Right renal cortex interstitium (tissue), 3 donors: Measurements from ENCODE around the gene SLC22A6. TPM values are rescaled to one million over a fixed set of nuclear protein-coding genes. Genes with fewer than 3 reads are reported as not detected.
"Not testable (repeated sequence)": the region's sequence is repeated elsewhere in the genome, so short reads cannot be mapped to it uniquely, and the experiment has no call there.

Experiments
- DNase-seq, 3 donors: peaks; one replicate each; pipeline ENCODE4 v3.0.0-alpha.2; 2013; ENCODE audit warnings: low read depth in 3 of 3, low spot score in 2 of 3
- polyA plus RNA-seq, 3 donors: library from polyadenylated mRNA; unstranded; fragments of 120-200 nt; gene quantifications; one replicate each; pipeline ENCODE4 v1.2.1, GENCODE V29; 2013; ENCODE audit not compliant: insufficient read length in 3 of 3

SLC22A6 gene
- polyA plus RNA-seq, 3 donors: 18.8 to 34.7 (median 31.3) TPM

DNA sequence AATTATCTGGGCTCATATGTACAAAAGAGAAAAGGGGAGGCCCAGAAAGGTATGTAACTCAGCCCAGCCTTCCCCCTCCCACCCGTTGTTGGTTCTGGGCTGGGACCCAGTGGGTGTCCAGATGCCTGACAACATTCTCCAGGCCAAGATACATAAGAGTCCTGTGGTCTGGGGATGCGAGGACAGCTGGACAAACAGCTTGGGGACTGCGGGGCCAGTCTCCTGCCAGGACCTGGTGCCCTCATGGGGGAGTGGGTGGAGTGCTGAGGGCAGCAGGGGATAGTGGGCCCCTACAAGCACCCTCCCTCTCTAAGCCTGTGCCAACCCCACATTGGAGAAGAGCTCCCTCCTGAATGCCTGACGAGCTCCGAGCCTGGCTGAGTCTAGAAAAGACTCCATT, 3.5 kb upstream of the SLC22A6 start:
- no peak for DNase-seq

DNA sequence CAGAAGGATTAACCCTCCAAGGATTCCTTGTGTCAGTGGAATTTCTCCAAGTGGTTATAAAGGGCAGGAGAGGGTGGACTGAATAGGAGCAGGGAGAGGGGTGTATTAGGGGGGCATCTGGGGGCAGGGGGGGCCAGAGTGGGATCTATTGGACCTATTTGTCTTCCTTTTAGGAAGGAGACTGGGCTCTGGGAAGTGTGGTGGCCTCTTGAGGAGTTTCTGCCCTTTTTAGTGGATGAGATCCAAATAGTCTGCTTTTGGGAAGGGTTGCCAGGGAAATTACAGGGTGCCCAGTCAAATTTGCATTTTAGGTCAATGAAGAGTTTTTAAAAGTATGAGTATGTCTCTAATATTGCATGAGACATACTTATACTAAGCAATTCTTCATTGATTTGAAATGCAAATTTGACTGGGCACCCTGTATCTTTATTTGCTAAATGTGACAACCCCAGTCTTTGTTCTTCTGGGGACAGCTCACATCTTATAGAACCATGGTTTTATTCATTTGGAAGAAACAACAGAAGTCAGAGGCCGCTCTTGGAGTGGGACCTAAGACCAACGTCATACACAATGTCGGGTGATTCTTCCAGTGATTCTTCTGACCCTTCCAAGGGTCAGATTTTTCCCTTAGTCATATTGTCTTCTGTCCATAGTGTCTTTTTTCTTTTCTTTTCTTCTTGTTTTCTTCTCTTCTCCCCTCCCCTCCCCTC, 429 bp upstream of the SLC22A6 start:
- DNase-seq: no peak

DNA sequence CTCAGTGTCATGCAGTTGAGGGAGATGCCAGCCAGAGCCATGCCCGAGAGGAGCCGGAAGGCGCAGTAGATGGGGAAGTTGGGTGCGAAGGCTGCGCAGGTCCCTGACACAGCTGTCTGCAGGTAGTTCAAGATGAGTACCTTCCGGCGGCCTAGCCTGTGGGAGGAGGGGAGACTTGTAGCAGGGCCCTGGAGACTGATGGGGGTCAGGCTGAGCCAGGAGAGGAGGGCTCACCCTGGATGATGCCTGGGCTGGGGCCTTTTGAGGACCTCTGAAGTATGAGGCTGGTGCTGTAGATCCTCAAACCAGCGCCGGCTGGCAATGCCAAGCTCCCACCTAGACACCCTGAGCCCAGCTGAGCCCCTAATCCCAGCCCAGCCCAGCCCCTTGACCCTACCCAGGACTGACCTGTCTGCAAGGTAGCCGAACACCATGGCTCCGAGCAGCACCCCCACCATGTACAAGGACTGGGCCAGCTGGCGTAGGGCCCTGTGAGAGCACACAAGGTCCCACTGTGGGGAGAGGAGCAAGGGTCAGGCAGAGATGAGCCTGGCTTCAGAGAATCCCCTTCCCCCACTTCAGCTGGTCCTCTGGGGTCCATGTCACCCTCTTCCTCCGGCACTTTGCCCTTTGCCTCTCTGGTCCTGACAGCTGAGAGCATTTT, 1.1 kb downstream of the SLC22A6 start:
- DNase-seq: no peak

DNA sequence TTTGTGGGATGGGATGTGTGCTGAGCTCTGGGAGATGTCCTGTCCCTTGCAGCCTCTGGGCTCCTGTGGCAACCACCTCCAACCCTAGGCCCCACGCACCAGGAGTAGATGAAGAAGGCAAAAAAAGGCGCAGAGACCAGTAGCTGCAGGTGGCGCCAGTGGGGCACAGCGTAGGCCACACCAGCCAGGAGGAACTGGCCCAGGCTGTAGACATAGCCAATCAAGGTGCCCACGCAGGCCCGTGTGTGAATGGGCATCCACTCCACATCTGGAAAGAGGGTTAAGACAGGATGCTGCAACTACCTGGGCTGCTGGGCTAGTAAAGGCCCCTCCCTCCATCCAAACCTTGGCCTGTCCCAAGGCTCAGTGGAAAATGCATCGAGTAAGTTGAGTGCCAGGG, 3.0 kb downstream of the SLC22A6 start:
- DNase-seq: no peak

DNA sequence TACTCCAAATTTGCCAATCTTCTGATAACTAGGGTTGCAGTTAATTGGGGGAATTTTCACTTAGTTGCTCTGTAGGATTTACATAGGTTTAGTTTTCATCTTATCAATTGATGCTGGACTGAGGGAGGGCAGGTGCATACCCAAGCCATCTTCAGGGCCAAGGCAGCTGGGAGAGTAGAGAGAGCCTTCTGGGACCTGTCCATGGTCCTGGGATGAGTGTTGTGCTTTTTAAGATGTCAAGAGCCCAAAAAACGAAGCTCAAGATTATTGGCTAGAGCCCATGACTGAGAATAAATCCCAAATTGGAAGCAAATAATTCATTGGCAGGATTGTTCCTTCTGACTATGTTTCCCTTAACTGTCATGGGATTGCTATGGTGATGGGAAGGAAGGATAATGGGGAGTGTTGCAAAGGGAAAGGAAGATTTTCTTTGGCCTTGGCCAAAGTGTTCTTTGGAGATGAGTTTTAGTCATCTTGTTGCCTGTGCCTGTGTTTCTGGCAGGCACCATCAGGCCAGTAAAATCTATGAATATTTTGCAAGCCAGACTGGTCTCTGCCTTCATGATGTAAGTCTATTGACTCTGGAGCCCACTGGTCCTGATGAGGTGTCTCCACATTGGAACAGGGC, 4.5 kb downstream of the SLC22A6 start:
- DNase-seq: no peak

DNA sequence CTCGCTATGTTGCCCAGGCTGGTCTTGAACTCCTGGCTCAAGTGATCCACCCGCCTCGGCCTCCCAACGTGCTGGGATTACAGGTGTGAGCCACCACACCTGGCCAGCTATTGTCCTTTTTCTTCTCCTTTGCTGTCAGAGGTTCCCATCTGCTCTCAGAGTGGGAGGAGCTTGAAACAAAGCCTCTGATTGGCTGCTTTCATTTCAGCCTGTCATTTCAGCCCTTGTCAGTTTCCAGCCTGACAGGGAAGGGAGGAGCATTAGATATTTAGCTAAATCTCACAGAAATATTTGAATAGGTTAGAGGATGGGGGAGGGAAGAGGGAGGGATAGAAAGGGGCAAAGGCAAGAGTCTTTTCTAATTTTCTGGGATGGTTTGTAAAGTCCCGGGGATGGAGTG, 8.7 kb downstream of the SLC22A6 start:
- no peak for DNase-seq

DNA sequence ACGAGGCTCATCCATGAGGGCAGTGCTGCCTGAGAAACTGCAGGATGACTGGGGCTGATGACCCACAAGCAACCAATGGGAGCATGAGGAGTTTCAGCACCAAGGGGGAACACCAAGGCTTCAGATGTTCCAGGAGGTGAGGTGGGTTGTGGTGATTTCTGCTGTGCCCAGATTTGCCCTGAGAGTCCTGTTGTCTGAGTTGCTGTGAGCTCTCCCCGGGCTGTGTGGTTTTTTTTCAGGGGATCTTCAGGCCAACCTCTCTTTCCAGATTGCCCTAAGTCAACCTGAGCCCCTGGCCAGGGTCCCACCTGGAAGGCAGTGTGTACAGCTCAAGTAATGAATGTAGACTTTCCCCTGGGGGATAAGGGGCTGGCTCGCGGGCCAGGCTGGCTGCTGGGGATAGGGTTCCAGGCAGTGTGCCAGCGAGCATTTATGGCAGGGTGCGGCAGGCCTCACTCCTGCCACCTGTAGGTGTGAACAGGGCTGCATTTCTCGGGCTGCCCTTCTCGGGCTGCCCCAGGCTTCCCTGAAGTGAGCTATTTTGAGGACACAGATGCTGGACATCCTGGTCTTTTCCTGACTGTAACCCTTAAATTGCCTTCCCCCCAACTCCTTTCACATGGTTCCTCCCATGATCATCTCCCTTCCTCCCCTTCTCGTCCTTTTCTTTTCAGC, 9.8 kb downstream of the SLC22A6 start:
- no peak for DNase-seq

DNA sequence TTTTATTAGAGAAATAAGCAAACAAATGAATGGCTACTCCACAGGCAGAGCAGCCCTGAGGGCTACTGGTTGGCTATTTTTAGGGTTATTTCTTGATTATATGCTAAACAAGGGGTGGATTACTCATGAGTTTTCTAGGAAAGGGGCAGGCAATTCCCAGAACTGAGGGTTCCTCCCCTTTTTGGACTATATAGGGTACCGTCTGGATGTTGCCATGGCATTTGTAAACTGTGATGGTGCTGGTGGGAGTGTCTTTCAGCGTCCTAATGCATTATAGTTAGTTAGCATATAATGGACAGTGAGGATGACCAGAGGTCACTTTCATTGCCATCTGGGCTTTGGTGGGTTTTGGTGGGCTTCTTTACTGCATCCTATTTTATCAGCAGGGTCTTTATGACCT, 19.2 kb downstream of the SLC22A6 start:
- no peak for DNase-seq

DNA sequence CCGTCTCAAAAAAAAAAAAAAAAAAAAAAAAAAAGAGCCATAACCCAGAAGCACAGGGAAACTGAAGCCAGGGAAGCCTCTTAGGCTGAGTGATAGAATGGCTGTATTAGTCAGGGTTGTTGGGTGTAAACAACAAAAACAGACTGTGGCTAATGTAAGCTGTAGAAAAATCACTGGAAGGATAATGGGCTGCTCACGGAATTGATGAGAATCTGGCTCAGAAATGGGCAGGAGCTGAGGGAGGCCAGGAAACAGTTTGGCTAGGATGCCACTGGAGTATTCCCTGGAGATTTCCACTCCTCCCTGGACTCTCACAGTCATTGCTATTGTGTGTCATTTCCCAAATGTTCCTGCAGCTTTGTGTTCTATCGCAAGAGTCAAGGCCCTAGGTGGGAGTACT, 22.4 kb downstream of the SLC22A6 start:
- DNase-seq: no peak

DNA sequence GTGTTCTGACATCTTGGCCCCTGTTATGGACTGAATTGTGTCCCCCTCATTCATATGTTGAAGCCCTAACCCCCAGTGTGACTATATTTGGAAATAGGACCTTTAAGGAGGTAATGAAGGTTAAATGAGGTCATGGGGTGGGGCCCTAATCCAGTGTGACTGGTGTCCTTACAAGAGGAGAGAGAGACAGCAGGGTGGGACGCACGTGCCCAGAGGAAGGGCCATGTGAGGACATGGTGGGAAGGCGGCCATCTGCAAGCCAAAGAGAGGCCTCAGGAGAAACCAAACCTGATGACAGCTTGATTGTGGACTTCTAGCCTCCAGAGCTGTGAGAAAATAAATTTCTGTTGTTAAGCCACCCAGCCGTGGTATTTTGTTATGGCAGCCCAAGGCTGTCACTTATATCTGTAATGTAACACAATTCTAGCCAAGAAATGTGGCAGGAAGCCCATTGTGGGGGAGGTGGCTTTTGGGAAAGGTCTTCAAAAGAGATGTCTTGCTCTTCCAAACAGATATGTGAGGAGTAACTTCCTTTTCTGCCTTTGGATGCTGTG, 23.7 kb downstream of the SLC22A6 start:
- DNase-seq: no peak

DNA sequence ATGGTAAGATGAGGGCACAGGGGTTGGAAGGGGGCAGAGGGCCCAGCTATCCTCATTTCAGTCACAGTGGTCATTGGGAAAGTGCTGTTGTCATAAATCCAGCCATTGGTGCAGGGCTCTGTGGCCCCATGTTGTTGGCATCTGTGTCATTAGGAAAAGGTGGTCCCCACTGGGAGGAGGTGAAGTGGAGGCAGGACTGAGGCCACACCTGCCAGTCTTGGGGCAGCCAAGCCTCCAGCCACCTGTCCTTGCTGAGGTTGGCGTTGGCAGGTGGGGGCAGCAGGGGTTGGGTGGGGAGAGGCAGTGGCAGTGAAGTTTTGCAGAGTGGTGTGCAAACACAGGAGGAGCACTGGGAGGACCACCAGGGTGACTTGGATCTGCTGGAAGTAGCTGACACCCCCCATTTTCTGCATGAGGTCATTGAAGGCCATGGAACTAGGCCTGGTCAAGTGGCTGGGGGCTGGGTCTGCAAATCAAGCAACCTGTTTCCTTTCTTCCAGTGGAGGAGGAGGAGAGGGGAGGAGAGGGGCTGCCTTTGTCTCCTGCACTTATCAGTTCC, 25.3 kb downstream of the SLC22A6 start:
- no peak for DNase-seq

DNA sequence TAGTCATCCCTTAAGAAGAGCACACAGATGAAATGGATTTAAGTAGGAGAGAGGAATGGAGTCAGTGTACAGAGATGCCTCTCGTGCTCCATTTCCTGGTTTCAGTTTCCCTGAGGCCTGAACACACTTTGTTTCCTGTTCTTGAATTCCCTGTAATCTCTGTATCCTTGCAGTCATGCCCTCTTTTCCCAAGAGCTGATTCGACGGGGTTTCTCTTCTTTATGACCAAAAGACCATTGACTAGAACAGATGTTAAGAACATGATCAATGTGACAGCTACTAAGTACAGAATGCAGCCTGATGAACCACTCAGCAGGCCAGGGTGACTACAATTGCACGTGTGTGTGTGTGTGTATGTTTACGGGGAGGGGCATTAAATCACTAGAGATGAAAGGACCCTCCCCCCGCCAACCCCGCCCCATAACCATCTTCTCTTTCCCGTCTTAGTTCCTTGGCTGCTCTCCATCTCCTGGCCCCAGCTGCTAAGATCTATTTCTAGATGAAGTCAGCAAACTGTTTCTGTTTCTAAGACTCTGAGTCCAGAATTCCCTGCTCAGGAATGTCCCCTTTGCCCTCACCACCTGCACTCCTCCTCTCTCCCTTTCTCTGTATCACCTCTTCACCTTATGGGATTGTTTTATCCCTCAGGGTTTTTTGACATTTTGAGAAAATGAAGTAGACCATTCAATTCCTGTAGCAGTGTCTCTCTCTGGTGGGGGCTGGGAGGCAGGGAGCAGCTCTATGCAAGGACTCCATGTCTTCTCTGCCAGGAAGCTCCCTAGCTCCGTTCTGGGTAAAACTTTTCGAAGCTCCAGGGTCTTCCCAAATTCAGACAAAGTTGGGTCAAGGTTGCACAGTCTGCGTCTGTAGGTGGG, 26.0 kb downstream of the SLC22A6 start:
- peak; percentile 29 to 48 (median 36) for DNase-seq

DNA sequence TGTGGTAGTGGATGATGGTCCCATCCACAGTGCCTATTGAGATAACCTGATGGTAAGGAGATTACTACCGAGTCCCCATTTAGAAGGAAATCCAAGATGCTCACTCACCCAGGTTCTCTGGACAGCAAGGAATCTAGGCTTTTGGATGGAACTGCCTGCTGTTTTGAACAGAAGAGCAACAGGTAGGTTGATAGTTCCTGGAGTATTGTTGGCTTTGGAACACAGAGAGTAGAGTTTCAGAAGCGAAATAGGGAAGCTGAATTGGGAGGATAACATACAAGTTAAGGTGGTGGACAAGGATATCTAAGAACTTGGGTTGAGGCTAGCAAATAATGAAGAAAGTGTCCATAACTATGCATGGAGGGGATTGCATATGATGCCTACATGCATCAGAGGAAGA, 27.6 kb downstream of the SLC22A6 start:
- no peak for DNase-seq

DNA sequence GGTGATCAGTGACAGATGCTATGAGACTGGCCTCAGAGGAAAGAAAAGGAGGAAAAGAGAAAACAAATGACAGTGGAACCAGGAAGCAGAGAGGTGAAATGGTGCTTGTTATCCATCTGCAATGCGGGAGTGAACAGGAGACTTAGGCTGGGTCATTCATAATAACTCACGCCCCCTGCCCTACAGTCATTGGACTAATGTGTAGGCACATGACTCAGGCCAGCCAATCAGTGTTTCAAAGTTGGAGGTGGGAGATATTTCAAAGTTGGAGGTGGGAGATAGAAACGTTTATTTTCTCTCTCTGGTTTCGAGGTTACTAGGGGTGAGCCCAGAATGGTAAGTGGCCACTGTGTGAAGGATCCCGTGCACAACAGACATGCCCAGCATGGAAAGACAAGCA, 30.3 kb downstream of the SLC22A6 start:
- no peak for DNase-seq

DNA sequence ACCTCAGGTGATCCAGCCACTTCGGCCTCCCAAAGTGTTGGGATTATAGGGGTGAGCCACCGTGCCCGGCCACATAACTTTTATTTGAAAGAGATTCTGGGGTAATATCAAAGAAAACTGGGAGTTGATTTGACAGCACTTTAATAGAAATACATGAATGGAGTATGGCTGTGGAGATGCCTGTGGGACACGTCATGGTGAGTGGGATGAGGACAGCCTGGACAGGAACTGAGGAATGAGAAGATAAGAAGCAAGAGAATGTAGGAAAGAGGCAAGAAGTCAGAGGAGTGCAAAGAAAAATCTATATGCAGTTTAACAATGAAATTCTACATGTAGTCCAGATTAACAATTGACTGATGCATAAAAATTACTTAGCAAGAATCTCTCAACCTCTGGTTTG, 31.0 kb downstream of the SLC22A6 start:
- no peak for DNase-seq

DNA sequence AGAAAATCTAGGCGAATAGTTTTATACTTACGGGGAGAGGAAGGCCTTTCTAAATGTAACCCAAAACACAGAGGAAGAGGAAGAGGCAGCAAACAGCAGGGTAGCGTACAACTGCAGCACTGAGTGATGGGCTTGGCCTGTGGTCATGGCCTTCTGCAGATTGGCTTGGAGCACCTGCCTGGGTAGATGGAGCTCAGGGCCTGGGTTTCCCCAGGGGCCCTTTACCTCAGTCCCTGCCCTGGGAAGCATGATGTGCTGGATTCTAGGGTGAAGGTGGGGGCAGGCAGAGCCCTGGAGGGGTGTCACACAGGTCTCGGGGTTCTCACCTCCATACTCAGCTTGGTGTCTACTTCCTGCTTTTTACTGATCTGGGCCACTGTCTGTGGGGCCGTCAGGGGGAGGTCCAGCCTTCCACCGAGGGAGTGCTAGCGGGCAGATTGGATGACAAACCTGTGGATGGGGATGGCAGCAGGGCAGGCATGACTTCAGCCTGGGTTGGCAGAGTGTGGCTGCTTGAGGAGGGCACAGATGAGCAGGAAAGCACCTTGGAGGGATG, 35.9 kb downstream of the SLC22A6 start:
- no peak for DNase-seq

DNA sequence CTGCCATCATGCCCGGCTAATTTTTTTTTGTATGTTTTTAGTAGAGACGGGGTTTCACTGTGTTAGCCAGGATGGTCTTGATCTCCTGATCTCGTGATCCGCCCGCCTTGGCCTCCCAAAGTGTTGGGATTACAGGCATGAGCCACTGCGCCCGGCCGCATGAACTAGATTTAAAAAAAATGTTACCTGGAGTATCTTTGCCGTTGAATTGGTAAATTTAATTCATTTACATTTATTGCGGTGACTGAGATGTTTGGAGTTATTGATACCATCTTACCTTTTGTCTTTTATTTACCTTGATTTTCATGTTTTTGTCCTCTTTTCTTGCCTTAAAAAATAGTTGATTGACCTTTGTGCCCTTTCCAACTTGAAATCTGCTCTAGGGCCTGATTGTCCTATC, 39.2 kb downstream of the SLC22A6 start:
- not testable (repeated sequence) for DNase-seq

DNA sequence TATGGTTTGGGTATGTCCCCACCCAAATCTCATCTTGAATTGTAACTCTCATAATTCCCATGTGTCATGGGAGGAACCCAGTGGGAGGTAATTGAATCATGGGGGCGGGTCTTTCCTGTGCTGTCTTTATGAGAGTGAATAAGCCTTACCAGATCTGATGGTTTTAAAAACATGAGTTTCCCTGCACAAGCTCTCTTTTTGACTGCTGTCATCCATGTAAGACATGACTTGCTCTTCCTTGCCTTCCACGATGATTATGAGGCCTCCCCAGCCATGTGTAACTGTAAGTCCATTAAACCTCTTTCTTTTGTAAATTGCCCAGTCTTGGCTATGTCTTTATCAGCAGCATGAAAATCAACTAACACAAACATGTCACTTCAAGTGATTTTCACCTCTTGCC, 47.2 kb downstream of the SLC22A6 start:
- not testable (repeated sequence) for DNase-seq

DNA sequence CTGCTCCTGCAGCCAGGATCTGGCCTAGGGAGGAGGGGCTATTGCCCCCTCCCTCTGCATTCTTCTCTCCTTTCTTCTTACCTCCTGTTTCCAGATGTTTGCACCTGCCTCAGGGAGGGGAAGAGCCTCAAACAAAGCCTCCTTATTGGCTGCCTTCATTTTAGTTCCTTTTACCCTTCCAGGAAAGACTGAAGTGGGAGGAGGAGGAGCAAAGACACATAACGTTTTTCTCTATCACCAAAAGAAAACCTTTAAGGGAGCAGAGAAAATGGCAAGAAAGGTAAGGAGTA, 50.3 kb downstream of the SLC22A6 start:
- no peak for DNase-seq
